GM12878 (cell line): ENCODE data around the gene NUP155.

Source experiments
- E4F1 ChIP-seq: fragments of 450-650 bp; IDR thresholded peaks from 2 replicates; pipeline ENCODE4 v1.6.1; 2018; ENCODE audit warnings: borderline replicate concordance, mild to moderate bottlenecking; ENCODE audit not compliant: partially characterized antibody
- EP300 ChIP-seq, 2 experiments: fragments of 150-350 bp in 1 of 2; IDR thresholded peaks; 2 replicates each; pipeline ENCODE4 v1.6.1; 2011 to 2012; ENCODE audit warnings: low read depth in 2 of 2, low read length in 2 of 2, borderline replicate concordance in 1 of 2, improper control_type of control experiment in 1 of 2, inconsistent platforms in 1 of 2; ENCODE audit not compliant: control insufficient read depth in 1 of 2
- FOXM1 ChIP-seq: IDR thresholded peaks from 2 replicates; pipeline ENCODE4 v1.6.1; 2012; ENCODE audit warnings: low read depth, mild to moderate bottlenecking, inconsistent platforms, low read length, moderate library complexity
- TARDBP ChIP-seq: IDR thresholded peaks from 2 replicates; pipeline ENCODE4 v1.6.1; 2016; ENCODE audit warnings: borderline replicate concordance

GRCh38 chr5:37248970-37249814, 121.7 kb downstream of the NUP155 start, which contains the start of gene CPLANE1:
- TF ChIP-seq FOXM1, result no peak
- no peak for TF ChIP-seq EP300 (IDR thresholded peaks at IDR 0.05; ENCODE audit: borderline replicate concordance in 1 of 2, control insufficient read depth in 1 of 2, low read depth in 2 of 2, low read length in 2 of 2)
- TF ChIP-seq E4F1, result no peak
- TF ChIP-seq TARDBP, result no peak
